Neural cell (in vitro differentiated cells): ENCODE results near the gene BICDL1. TPM values are rescaled to one million over a fixed set of nuclear protein-coding genes. Genes with fewer than 3 reads are reported as not detected.

Source experiments
- H2AFZ ChIP-seq: fragments of 200-600, 300-800 bp; sonication (generic), shearing (Covaris generic); 2 replicates; pipeline ENCODE4 v1.6.0; 2014; ENCODE audit warnings: low read depth, mild to moderate bottlenecking, antibody characterized with exemption, low read length, moderate library complexity
- H3F3A ChIP-seq: fragments of 200-600 bp; shearing (Covaris generic); 2 replicates; pipeline ENCODE4 v1.6.1; 2016; ENCODE audit warnings: mild to moderate bottlenecking, moderate library complexity, mixed read lengths, antibody characterized with exemption, low read length; ENCODE audit not compliant: insufficient read depth, poor library complexity, severe bottlenecking
- H3K27ac ChIP-seq: fragments of 200-600, 300-800 bp; sonication (generic), shearing (Covaris generic); 2 replicates; pipeline ENCODE4 v1.5.1; 2014; ENCODE audit warnings: mild to moderate bottlenecking, low read length, moderate library complexity
- H3K27me3 ChIP-seq: fragments of 300-800, 200-600 bp; sonication (generic), shearing (Covaris generic); 2 replicates; pipeline ENCODE4 v1.6.0; 2014; ENCODE audit warnings: mild to moderate bottlenecking, low read depth, low read length, moderate library complexity; ENCODE audit not compliant: insufficient read depth
- H3K36me3 ChIP-seq: fragments of 300-800, 200-600 bp; sonication (generic), shearing (Covaris generic); 2 replicates; pipeline ENCODE4 v1.5.1; 2014; ENCODE audit warnings: mild to moderate bottlenecking, antibody characterized with exemption, low read length, moderate library complexity; ENCODE audit not compliant: insufficient read depth
- H3K4me2 ChIP-seq: fragments of 300-800, 200-600 bp; sonication (generic), shearing (Covaris generic); 2 replicates; pipeline ENCODE4 v1.6.0; 2014; ENCODE audit warnings: mild to moderate bottlenecking, low read length
- H3K4me3 ChIP-seq: fragments of 300-800, 200-600 bp; sonication (generic), shearing (Covaris generic); 2 replicates; pipeline ENCODE4 v1.5.1; 2014; ENCODE audit warnings: mild to moderate bottlenecking, low read length, moderate library complexity
- H3K79me2 ChIP-seq: fragments of 200-600 bp; shearing (Covaris generic); replicated peaks from 2 replicates; pipeline ENCODE4 v1.6.0; 2014; ENCODE audit warnings: mild to moderate bottlenecking, low read length, moderate library complexity; ENCODE audit not compliant: insufficient read depth
- H3K9ac ChIP-seq: fragments of 300-800, 200-600 bp; sonication (generic), shearing (Covaris generic); 2 replicates; pipeline ENCODE4 v1.6.1; 2016; ENCODE audit warnings: mild to moderate bottlenecking, low read length, mixed read lengths
- H3K9me2 ChIP-seq: fragments of 200-600 bp; shearing (Covaris generic); 2 replicates; pipeline ENCODE4 v1.6.1; 2016; ENCODE audit warnings: mild to moderate bottlenecking, low read length, mixed read lengths; ENCODE audit not compliant: insufficient read depth
- H3K9me3 ChIP-seq: fragments of 200-600, 300-800 bp; sonication (generic), shearing (Covaris generic); 2 replicates; pipeline ENCODE4 v1.6.1; 2016; ENCODE audit warnings: mild to moderate bottlenecking, mixed run types, low read length, moderate library complexity, mixed read lengths
- H4K20me1 ChIP-seq: fragments of 200-600 bp; shearing (Covaris generic); 2 replicates; pipeline ENCODE4 v1.6.1; 2016; ENCODE audit warnings: mild to moderate bottlenecking, mixed run types; ENCODE audit not compliant: insufficient read depth
- EP300 ChIP-seq: fragments of 450-650 bp; conservative IDR thresholded peaks from 2 replicates; pipeline ENCODE4 v1.6.1; 2014; ENCODE audit warnings: antibody characterized with exemption, mild to moderate bottlenecking, moderate library complexity; ENCODE audit not compliant: poor library complexity, severe bottlenecking
- EZH2 ChIP-seq: fragments of 200-600, 300-800 bp; shearing (Covaris generic), sonication (generic); IDR thresholded peaks from 2 replicates; pipeline ENCODE4 v1.6.1; 2014; ENCODE audit warnings: antibody characterized with exemption, low read length, borderline replicate concordance, mild to moderate bottlenecking; ENCODE audit not compliant: insufficient read depth, poor library complexity, severe bottlenecking
- MXI1 ChIP-seq: fragments of 450-650 bp; conservative IDR thresholded peaks from 2 replicates; pipeline ENCODE4 v1.6.1; 2014; ENCODE audit warnings: antibody characterized with exemption, mild to moderate bottlenecking; ENCODE audit not compliant: poor library complexity, severe bottlenecking
- POLR2AphosphoS5 ChIP-seq: IDR thresholded peaks from 2 replicates; pipeline ENCODE4 v1.6.1; 2012
- RAD21 ChIP-seq: fragments of 450-650 bp; conservative IDR thresholded peaks from 2 replicates; pipeline ENCODE4 v1.6.1; 2014; ENCODE audit warnings: antibody characterized with exemption, mild to moderate bottlenecking, moderate library complexity
- SMC3 ChIP-seq: fragments of 450-650 bp; conservative IDR thresholded peaks from 2 replicates; pipeline ENCODE4 v1.6.1; 2014; ENCODE audit warnings: antibody characterized with exemption, mild to moderate bottlenecking, moderate library complexity; ENCODE audit not compliant: poor library complexity
- TAF1 ChIP-seq: IDR thresholded peaks from 2 replicates; pipeline ENCODE4 v1.6.1; 2012; ENCODE audit warnings: low read depth
- polyA plus RNA-seq: library from polyadenylated mRNA; depleted of rRNA; stranded (reverse); fragments of >200 nt; gene quantifications from 2 replicates; pipeline ENCODE4 v1.2.3, GENCODE V29; 2014
- TF ChIP-seq, protein P1 (sequence below): IDR thresholded peaks from 2 replicates; pipeline ENCODE4 v1.6.1; 2012; ENCODE audit warnings: borderline replicate concordance
- TF ChIP-seq, protein P2 (sequence below): fragments of 450-650 bp; IDR thresholded peaks from 2 replicates; pipeline ENCODE4 v1.5.1; 2014; ENCODE audit warnings: antibody characterized with exemption, mild to moderate bottlenecking, moderate library complexity; ENCODE audit not compliant: poor library complexity, severe bottlenecking

Gene BICDL1
- polyA plus RNA-seq, 1 donor from 2014 or later, result 136 TPM

DNA sequence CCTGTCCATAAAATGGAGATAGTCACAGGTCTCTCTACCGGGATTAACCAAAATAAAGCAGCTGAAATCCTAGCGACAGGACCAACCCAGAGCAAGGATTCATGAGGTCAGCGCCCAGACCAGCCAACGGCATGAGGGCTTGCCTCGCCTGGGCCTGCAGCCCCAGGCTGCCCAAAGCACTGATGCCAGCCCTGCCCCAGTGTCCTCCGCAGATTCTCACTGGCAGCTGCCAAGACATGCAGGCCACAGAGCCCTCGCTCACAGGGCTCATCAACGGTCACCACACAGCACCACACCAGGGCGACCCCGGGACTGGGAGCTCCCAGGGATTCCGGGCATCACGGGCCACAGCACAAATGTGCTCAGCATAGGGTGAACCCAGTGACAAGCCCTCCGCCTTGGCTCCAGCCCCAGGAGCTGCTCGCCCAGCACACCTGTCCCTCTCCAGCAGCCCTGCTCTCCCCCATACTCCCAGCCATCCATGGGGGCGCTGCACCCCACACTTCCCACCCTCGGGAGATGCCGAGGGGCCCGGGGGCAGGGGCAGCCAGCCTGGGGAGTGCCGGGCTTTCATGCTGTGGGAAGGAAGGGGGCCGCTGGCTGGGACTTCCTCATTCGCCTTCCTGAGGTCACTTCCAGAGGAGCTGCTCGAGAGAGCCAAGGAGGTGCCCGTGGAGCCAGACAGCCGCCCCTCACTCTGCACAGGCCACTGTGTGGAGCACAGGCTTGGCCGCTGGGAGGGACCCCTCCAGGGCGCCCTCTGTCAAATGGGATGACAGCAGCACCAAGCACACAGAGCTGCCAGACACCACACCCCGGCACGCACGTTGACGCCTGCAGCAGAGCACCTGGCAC is 113.4 kb downstream of the BICDL1 start:
- Histone ChIP-seq H3K4me2 (no peak overlapping the region), H2AFZ (no peak overlapping the region), H3F3A (no peaks in the 10 kb centered on the region), H3K9me3 (no peaks in the 10 kb centered on the region), H3K27ac (no peak overlapping the region), H4K20me1 (peaks cover 3% of the 10 kb centered on the region), H3K9me2 (no peaks in the 10 kb centered on the region), H3K79me2 (no peaks in the 10 kb centered on the region), H3K27me3 (no peaks in the 10 kb centered on the region), H3K9ac (no peak overlapping the region), H3K36me3 (no peaks in the 10 kb centered on the region), H3K4me3 (no peak overlapping the region)
- TF ChIP-seq, protein P1, sequence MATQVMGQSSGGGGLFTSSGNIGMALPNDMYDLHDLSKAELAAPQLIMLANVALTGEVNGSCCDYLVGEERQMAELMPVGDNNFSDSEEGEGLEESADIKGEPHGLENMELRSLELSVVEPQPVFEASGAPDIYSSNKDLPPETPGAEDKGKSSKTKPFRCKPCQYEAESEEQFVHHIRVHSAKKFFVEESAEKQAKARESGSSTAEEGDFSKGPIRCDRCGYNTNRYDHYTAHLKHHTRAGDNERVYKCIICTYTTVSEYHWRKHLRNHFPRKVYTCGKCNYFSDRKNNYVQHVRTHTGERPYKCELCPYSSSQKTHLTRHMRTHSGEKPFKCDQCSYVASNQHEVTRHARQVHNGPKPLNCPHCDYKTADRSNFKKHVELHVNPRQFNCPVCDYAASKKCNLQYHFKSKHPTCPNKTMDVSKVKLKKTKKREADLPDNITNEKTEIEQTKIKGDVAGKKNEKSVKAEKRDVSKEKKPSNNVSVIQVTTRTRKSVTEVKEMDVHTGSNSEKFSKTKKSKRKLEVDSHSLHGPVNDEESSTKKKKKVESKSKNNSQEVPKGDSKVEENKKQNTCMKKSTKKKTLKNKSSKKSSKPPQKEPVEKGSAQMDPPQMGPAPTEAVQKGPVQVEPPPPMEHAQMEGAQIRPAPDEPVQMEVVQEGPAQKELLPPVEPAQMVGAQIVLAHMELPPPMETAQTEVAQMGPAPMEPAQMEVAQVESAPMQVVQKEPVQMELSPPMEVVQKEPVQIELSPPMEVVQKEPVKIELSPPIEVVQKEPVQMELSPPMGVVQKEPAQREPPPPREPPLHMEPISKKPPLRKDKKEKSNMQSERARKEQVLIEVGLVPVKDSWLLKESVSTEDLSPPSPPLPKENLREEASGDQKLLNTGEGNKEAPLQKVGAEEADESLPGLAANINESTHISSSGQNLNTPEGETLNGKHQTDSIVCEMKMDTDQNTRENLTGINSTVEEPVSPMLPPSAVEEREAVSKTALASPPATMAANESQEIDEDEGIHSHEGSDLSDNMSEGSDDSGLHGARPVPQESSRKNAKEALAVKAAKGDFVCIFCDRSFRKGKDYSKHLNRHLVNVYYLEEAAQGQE, result no peak
- TF ChIP-seq POLR2AphosphoS5, result no peak
- no peak for TF ChIP-seq RAD21
- no peak for TF ChIP-seq TAF1
- TF ChIP-seq SMC3, result no peak
- no peak for TF ChIP-seq MXI1
- TF ChIP-seq EZH2, result no peak
- TF ChIP-seq, protein P2, sequence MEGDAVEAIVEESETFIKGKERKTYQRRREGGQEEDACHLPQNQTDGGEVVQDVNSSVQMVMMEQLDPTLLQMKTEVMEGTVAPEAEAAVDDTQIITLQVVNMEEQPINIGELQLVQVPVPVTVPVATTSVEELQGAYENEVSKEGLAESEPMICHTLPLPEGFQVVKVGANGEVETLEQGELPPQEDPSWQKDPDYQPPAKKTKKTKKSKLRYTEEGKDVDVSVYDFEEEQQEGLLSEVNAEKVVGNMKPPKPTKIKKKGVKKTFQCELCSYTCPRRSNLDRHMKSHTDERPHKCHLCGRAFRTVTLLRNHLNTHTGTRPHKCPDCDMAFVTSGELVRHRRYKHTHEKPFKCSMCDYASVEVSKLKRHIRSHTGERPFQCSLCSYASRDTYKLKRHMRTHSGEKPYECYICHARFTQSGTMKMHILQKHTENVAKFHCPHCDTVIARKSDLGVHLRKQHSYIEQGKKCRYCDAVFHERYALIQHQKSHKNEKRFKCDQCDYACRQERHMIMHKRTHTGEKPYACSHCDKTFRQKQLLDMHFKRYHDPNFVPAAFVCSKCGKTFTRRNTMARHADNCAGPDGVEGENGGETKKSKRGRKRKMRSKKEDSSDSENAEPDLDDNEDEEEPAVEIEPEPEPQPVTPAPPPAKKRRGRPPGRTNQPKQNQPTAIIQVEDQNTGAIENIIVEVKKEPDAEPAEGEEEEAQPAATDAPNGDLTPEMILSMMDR, result no peak
- no peak for TF ChIP-seq EP300

DNA sequence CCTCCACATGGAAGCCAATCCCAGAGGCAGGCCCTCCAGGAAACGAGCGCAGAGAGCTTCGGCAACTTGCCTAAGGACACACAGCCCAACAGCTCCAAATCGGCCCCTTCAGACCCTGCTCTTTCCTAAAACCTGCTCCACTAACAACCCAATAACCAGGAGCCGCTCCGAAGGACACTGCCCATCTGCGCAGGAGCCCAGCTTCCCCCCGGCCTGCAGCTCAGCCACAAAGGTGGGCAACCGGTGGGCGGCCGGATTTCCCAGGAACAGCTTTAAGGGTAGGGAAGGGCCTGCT is 114.0 kb downstream of the BICDL1 start:
- no peaks in the 10 kb centered on the region for H3F3A ChIP-seq
- no peaks in the 10 kb centered on the region for H3K79me2 ChIP-seq
- no peak overlapping the region for H3K4me3 ChIP-seq
- no peak overlapping the region for H2AFZ ChIP-seq
- no peaks in the 10 kb centered on the region for H3K27me3 ChIP-seq
- H3K9me2 ChIP-seq, result no peaks in the 10 kb centered on the region
- H3K9ac ChIP-seq, result no peak overlapping the region
- H3K4me2 ChIP-seq, result no peak overlapping the region
- no peak overlapping the region for H3K27ac ChIP-seq
- peaks cover 3% of the 10 kb centered on the region for H4K20me1 ChIP-seq
- H3K36me3 ChIP-seq, result no peaks in the 10 kb centered on the region
- no peak for TF ChIP-seq SMC3
- no peak for TF ChIP-seq TAF1
- no peak for TF ChIP-seq EP300
- no peak for TF ChIP-seq EZH2
- TF ChIP-seq, protein P2, result no peak
- TF ChIP-seq POLR2AphosphoS5, result no peak
- TF ChIP-seq MXI1, result no peak
- TF ChIP-seq RAD21, result no peak
- TF ChIP-seq, protein P1, result no peak
- no peaks in the 10 kb centered on the region for H3K9me3 ChIP-seq
